NCI-H1417 treated with DMSO at 0.1 percent for 48 hours (cell line): ENCODE data around the gene CD276.
"Not testable (repeated sequence)": the region's sequence is repeated elsewhere in the genome, so short reads cannot be mapped to it uniquely, and the experiment has no call there.

Source experiments
- DNase-seq: peaks from one replicate; lab custom pipeline; 2025; lab: John Stamatoyannopoulos, UW

CD276 gene

GRCh38 chr15:73710321-73710720 lies 26.1 kb downstream of the CD276 start:
- no peak for DNase-seq

- DNase-seq = no peak
Observed at GRCh38 chr15:73711526-73711925, 27.3 kb downstream of the CD276 start.

- DNase-seq = no peak
Observed at GRCh38 chr15:73712107-73712506, 27.9 kb downstream of the CD276 start.

GRCh38 chr15:73714695-73715301 lies 30.6 kb downstream of the CD276 start:
- DNase-seq = no peak

GRCh38 chr15:73715417-73715816 lies 31.2 kb downstream of the CD276 start:
- DNase-seq = no peak

GRCh38 chr15:73716417-73716816 lies 32.2 kb downstream of the CD276 start:
- no peak for DNase-seq

GRCh38 chr15:73717206-73717605 lies 33.0 kb downstream of the CD276 start:
- DNase-seq = no peak

GRCh38 chr15:73717802-73718201 lies 33.6 kb downstream of the CD276 start:
- DNase-seq = no peak

GRCh38 chr15:73718694-73719093 lies 34.5 kb downstream of the CD276 start:
- no peak for DNase-seq

- no peak for DNase-seq
Observed at GRCh38 chr15:73722425-73722824, 38.2 kb downstream of the CD276 start.

- no peak for DNase-seq
Observed at GRCh38 chr15:73723191-73723590, 39.0 kb downstream of the CD276 start.

- no peak for DNase-seq
Observed at GRCh38 chr15:73724212-73724611, 40.0 kb downstream of the CD276 start.

GRCh38 chr15:73727330-73727976 lies 43.3 kb downstream of the CD276 start:
- DNase-seq = no peak

GRCh38 chr15:73732051-73732450 lies 47.9 kb downstream of the CD276 start:
- not testable (repeated sequence) for DNase-seq

GRCh38 chr15:73732930-73733329 lies 48.7 kb downstream of the CD276 start:
- no peak for DNase-seq

- DNase-seq = no peak
Observed at GRCh38 chr15:73737535-73737934, 53.4 kb downstream of the CD276 start.

GRCh38 chr15:73740152-73741048 lies 56.2 kb downstream of the CD276 start:
- DNase-seq = no peak

- no peak for DNase-seq
Observed at GRCh38 chr15:73741321-73741836, 57.2 kb downstream of the CD276 start.

- no peak for DNase-seq
Observed at GRCh38 chr15:73744293-73744692, 60.1 kb downstream of the CD276 start.

- DNase-seq = no peak
Observed at GRCh38 chr15:73745073-73745472, 60.9 kb downstream of the CD276 start.

- no peak for DNase-seq
Observed at GRCh38 chr15:73746261-73746660, 62.1 kb downstream of the CD276 start.

- no peak for DNase-seq
Observed at GRCh38 chr15:73746883-73747282, 62.7 kb downstream of the CD276 start.
